B cell (primary cell): Measurements from ENCODE around the gene TUBA1B.

ENCODE experiments used
- CTCF ChIP-seq: fragments of 200-600 bp; IDR thresholded peaks from one replicate; pipeline ENCODE4 v1.8.0; 2022; ENCODE audit warnings: antibody characterized with exemption, mild to moderate bottlenecking
- EZH2 ChIP-seq: IDR thresholded peaks from 2 replicates; pipeline ENCODE4 v1.6.1; 2012; ENCODE audit warnings: borderline replicate concordance, low read depth, mild to moderate bottlenecking, moderate library complexity, low read length; ENCODE audit not compliant: insufficient read depth, poor library complexity, severe bottlenecking

- TF ChIP-seq CTCF (no peak), EZH2 (no peak)
Observed at GRCh38 chr12:49147384-49147783, 16.2 kb upstream of the TUBA1B start.
